ENCODE data around the gene ZC3H18.

Gene ZC3H18

GRCh38 chr16:88552166-88552565, 18.0 kb upstream of the ZC3H18 start:
- DNase-seq (ENCODE audit: low spot score), result no peak

GRCh38 chr16:88552815-88553214, 17.4 kb upstream of the ZC3H18 start:
- DNase-seq (ENCODE audit: low spot score), result no peak

- DNase-seq (ENCODE audit: low spot score), result no peak
Observed at GRCh38 chr16:88553739-88554138, 16.5 kb upstream of the ZC3H18 start.

GRCh38 chr16:88554711-88555264, 15.4 kb upstream of the ZC3H18 start:
- no peak for DNase-seq (ENCODE audit: low spot score)

GRCh38 chr16:88556294-88556988, 13.8 kb upstream of the ZC3H18 start:
- no peak for DNase-seq (ENCODE audit: low spot score)

- DNase-seq (ENCODE audit: low spot score), result peak; percentile 51
Observed at GRCh38 chr16:88558457-88559442, 11.5 kb upstream of the ZC3H18 start.

GRCh38 chr16:88560714-88561484, 9.3 kb upstream of the ZC3H18 start:
- no peak for DNase-seq (ENCODE audit: low spot score)

GRCh38 chr16:88561485-88562359, 8.5 kb upstream of the ZC3H18 start:
- DNase-seq (ENCODE audit: low spot score), result peak; percentile 55

GRCh38 chr16:88566158-88566557, 4.0 kb upstream of the ZC3H18 start:
- no peak for DNase-seq (ENCODE audit: low spot score)

GRCh38 chr16:88568710-88569613, 1.2 kb upstream of the ZC3H18 start:
- DNase-seq (ENCODE audit: low spot score), result no peak

GRCh38 chr16:88569614-88569984, 604 bp upstream of the ZC3H18 start:
- DNase-seq (ENCODE audit: low spot score), result no peak

GRCh38 chr16:88570691-88571092, 489 bp downstream of the ZC3H18 start:
- DNase-seq (ENCODE audit: low spot score), result no peak

- no peak for DNase-seq (ENCODE audit: low spot score)
Observed at GRCh38 chr16:88575251-88575650, 5.0 kb downstream of the ZC3H18 start.

GRCh38 chr16:88576307-88576706, 6.1 kb downstream of the ZC3H18 start:
- DNase-seq (ENCODE audit: low spot score), result no peak

- DNase-seq (ENCODE audit: low spot score), result no peak
Observed at GRCh38 chr16:88577166-88577565, 7.0 kb downstream of the ZC3H18 start.

GRCh38 chr16:88578446-88579313, 8.5 kb downstream of the ZC3H18 start:
- no peak for DNase-seq (ENCODE audit: low spot score)

- no peak for DNase-seq (ENCODE audit: low spot score)
Observed at GRCh38 chr16:88580371-88580770, 10.2 kb downstream of the ZC3H18 start.

- no peak for DNase-seq (ENCODE audit: low spot score)
Observed at GRCh38 chr16:88581033-88581432, 10.8 kb downstream of the ZC3H18 start.
